ENCODE data around the gene ZPR1. TPM values are rescaled to one million over a fixed set of nuclear protein-coding genes. Genes with fewer than 3 reads are reported as not detected.

The ZPR1 gene, protein sequence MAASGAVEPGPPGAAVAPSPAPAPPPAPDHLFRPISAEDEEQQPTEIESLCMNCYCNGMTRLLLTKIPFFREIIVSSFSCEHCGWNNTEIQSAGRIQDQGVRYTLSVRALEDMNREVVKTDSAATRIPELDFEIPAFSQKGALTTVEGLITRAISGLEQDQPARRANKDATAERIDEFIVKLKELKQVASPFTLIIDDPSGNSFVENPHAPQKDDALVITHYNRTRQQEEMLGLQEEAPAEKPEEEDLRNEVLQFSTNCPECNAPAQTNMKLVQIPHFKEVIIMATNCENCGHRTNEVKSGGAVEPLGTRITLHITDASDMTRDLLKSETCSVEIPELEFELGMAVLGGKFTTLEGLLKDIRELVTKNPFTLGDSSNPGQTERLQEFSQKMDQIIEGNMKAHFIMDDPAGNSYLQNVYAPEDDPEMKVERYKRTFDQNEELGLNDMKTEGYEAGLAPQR
- 48.4 to 58.2 TPM (median 54.6 TPM) in 5 replicates for total RNA-seq (2022; extraction: Qiagen RNA extraction)

DNA sequence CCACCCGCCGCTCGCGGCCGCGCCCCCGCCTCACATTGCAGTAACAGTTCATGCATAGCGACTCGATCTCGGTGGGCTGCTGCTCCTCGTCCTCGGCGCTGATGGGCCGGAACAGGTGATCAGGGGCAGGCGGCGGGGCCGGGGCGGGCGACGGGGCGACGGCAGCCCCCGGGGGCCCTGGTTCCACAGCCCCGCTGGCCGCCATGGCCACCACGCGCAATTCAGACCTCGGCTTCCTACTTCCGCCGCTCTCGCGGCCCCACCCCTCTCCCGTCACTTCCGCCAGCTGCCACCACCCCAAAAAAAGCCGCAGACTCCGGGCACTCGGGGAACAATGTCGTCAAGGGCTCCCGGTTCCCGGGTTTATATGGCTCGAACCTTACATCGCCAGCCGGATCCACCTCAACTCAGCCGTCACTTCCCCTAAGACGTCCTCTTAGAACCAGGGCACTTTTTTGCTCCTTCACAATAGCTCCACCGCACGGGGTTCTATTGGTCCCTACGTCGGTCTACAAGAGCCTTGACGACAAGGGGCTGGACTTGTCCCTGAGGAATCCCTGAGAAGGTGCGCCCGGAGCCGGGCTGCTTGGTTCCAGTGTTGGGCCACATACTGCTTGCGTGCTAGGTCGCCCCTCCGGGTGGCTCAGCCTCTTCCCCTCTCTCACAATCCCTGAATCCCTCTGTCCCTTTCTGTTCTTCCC, at the start of gene ZPR1:
Gene ZPR1, minus strand, starts transcription at position 238 of the 701 bp plus-strand sequence. Its CDS starts 33 bp downstream, at position 205.

DNA sequence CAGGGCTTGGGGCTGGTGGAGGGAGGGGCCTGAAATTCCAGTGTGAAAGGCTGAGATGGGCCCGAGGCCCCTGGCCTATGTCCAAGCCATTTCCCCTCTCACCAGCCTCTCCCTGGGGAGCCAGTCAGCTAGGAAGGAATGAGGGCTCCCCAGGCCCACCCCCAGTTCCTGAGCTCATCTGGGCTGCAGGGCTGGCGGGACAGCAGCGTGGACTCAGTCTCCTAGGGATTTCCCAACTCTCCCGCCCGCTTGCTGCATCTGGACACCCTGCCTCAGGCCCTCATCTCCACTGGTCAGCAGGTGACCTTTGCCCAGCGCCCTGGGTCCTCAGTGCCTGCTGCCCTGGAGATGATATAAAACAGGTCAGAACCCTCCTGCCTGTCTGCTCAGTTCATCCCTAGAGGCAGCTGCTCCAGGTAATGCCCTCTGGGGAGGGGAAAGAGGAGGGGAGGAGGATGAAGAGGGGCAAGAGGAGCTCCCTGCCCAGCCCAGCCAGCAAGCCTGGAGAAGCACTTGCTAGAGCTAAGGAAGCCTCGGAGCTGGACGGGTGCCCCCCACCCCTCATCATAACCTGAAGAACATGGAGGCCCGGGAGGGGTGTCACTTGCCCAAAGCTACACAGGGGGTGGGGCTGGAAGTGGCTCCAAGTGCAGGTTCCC, 41.8 kb upstream of the ZPR1 start, which contains the start of gene APOC3:
Gene APOC3, plus strand, starts transcription at position 383 of the 659 bp plus-strand sequence. CDS start 676 bp downstream, outside the sequence.

DNA sequence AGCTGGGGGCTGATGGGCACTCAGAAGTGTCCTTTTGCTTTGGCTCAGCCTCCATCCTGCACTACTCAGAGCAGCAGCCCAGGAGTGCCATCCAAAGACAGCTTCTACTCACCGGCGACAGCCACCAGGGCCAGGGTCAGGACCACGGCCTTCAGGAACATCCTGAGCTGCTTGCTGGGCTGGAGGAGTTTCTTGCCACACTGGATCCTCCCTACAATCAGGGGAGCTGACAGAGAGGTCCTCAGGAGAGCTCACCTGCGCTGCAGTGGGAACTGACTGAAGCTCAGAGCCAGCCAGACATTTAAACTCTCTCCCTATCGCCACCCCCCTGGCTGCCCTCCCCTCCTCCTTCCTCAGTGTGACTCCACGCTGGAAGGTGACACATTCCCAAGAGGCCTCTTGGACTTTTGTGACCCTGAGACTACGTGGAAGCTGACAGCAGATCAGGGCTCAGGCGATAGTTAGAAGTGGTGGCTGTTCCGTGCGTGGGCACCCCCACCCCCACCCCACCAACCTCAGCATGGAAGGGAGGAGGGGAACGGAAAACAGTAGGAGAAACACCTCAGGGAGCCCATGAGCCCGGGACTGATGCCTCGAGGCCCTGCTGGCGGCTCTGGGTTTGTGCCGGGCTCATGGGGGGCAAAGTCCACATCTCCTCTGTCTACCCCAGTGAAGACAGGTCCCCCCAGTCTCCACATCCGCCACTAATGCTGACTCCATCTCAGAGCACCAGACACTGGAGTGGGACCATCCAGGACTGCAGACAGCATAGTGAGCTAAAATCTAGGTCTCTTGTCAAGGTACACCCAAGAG, 35.4 kb upstream of the ZPR1 start, which contains the start of gene APOA4:
Gene APOA4, minus strand, starts transcription at position 274 of the 813 bp plus-strand sequence. Its CDS starts 113 bp downstream, at position 161.

DNA sequence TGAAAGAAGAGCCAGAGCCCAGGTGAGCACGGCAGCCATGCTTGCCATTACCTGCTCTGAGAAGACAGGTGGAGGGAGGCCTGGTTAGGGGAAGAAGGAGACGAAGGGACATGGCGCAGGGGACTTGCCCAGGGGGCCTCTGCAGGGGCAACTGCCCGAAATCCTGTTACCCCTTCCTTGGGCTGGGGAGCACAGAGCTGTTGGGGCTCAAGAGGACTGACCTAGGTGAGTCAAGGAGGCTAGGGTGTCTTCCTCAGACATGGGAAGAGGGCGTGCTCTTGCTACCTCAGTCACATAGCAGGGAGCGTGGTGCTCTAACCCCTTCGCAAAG, 4.0 kb upstream of the ZPR1 start, which contains the start of gene APOA5:
Gene APOA5, minus strand, starts transcription at position 67 of the 331 bp plus-strand sequence. Its CDS starts 19 bp downstream, at position 48.

DNA sequence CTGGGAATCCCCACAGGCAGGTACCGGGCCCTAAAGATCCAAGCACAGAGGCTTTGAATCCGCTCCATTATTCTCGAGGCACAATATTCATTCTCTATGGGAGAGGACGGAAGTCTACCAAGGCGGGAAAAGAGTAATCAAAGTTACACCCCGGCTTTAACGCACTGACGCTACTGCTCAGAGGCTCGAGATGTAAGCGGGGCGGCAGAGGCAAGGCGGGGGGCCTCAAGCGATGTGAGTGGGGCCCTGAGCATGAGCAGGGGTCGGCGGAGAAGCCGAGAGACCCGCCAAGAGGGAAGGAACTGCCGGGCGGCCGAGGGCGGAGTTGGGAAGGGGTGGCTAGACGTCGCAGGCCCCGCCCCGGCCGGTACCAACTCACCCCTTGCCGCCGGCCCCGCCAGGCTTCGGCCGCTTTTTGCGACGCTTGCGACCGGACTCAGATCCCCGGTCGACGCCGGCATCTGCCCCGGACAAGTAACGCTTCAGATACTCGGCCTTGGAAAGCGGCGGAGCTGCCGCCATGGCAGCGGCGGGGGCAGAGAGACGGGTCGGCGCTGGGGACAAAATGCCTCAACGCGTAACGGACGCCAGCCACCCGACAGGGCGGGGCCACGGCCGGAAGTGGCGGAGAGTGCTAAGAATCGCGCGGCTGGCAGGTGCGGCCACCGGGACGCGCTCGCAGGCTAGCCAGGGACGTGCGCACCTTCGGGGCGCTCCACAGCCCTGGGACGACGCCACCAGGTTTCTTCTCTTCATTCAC, 15.2 kb downstream of the ZPR1 start, which contains the start of gene BUD13:
Gene BUD13, minus strand, starts transcription at position 545 of the 760 bp plus-strand sequence. Its CDS starts 23 bp downstream, at position 522.

Other genes starting within 250 kb of the ZPR1 start
- gene BUD13, start 15.0 kb downstream of the ZPR1 start, total RNA-seq (2022; extraction: Qiagen RNA extraction), result 10.3 to 12.5 TPM (median 11.2 TPM) in 5 replicates
- not detected in 5 replicates for gene APOA5, start 3.9 kb upstream of the ZPR1 start, total RNA-seq (2022; extraction: Qiagen RNA extraction)
- gene APOA4, start 35.3 kb upstream of the ZPR1 start, total RNA-seq (2022; extraction: Qiagen RNA extraction), result not detected in 5 replicates
- gene APOC3, start 41.9 kb upstream of the ZPR1 start, total RNA-seq (2022; extraction: Qiagen RNA extraction), result not detected in 5 replicates
- 0.13 to 0.20 TPM (median 0.16 TPM) in 5 replicates for gene APOA1, start 49.6 kb upstream of the ZPR1 start, total RNA-seq (2022; extraction: Qiagen RNA extraction)